ENCODE measurements around the gene SIRPG. TPM values are rescaled to one million over a fixed set of nuclear protein-coding genes. Genes with fewer than 3 reads are reported as not detected.

SIRPG gene
- total and polyA plus RNA-seq, 7 donors: 0.01 to 0.30 (median 0.21) TPM; not detected in 4

DNA sequence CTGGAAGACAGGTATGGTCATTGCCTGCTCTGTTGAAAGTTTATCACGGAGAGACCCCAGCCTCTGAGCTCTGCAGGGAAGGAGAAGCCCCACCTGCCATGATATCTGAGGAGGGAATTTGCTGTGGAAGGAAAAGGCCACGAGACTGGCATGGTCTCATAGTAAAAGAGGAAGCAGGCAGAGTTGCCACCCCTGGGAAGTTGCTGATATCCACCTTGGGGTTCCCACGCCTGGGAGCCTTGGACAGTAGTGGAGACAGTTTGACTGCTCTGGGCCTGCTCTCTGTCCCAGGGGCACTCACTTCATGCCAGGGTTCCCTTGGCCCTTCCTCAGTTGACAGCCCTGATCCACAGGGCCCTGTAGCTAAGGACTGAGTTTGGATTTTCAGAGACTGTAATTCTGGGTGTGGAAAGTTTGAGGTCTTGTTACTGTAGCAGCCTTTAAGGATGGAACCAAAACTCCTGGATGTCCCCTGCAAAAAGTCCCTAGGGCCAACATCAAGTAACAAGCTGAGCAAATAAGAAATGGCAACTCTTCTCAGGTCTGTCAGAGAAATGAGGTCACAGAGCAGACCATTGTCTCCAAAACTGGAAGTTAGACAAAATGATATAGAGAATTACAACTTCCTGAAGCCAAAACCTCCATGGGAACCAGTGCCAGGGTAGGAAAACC lies 30.9 kb downstream of the SIRPG start:
- ATAC-seq (no peak), DNase-seq (no peak)
- intact Hi-C loops (cut with DNase I): no loop called here
- no peak overlapping the region for H3K27ac ChIP-seq
- no peaks in the 10 kb centered on the region for H3K36me3 ChIP-seq (ENCODE audit: insufficient read depth in 1 of 2, low read depth in 1 of 2)
- 57 to 75% (median 65%) methylated on average over 3 of the region's 3 CpGs for WGBS, 3 donors
- no peaks in the 10 kb centered on the region for H3K9me3 ChIP-seq
- no peaks in the 10 kb centered on the region for H3K27me3 ChIP-seq (ENCODE audit: insufficient read depth in 3 of 3, low read length in 2 of 3)
- TF ChIP-seq, protein P1, sequence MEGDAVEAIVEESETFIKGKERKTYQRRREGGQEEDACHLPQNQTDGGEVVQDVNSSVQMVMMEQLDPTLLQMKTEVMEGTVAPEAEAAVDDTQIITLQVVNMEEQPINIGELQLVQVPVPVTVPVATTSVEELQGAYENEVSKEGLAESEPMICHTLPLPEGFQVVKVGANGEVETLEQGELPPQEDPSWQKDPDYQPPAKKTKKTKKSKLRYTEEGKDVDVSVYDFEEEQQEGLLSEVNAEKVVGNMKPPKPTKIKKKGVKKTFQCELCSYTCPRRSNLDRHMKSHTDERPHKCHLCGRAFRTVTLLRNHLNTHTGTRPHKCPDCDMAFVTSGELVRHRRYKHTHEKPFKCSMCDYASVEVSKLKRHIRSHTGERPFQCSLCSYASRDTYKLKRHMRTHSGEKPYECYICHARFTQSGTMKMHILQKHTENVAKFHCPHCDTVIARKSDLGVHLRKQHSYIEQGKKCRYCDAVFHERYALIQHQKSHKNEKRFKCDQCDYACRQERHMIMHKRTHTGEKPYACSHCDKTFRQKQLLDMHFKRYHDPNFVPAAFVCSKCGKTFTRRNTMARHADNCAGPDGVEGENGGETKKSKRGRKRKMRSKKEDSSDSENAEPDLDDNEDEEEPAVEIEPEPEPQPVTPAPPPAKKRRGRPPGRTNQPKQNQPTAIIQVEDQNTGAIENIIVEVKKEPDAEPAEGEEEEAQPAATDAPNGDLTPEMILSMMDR (IDR thresholded peaks at IDR 0.05): no peak
- no peaks in the 10 kb centered on the region for H3K4me1 ChIP-seq
- no peak overlapping the region for H3K4me3 ChIP-seq

DNA sequence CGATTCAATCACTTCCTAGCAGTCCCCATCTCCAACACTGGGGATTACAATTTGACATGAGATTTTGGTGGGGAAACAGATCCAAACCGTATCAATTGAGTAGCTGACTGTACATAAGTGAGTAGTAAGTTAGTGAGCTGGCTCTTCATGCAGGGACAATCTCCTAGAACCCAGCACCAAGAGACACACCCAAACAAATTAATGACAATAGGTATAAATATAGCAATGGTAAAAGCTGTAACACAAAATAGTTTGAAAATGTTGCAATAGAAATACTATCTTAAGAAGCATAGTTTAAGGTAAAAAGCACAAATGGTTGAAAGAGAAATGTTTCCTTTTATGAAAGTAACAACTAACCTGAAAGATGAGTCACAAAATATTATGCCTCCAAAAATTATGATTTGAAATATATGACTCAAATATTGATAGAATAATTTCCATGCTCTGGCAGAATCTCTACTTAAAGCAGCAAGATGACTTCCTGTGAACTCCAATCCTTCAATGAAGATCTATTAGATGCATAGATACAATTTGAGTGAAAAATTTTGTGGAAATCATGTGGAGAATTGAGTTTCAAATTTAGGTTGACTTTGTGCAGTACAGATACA lies 32.4 kb downstream of the SIRPG start:
- Histone ChIP-seq H3K4me1 (no peaks in the 10 kb centered on the region), H3K27me3 (ENCODE audit: insufficient read depth in 3 of 3, low read length in 2 of 3) (no peaks in the 10 kb centered on the region), H3K36me3 (ENCODE audit: insufficient read depth in 1 of 2, low read depth in 1 of 2) (no peaks in the 10 kb centered on the region), H3K9me3 (no peaks in the 10 kb centered on the region), H3K27ac (no peak overlapping the region), H3K4me3 (no peak overlapping the region)
- intact Hi-C loops (cut with DNase I): no loop called here
- TF ChIP-seq, protein P1 (IDR thresholded peaks at IDR 0.05): no peak
- ATAC-seq (no peak), DNase-seq (no peak)
- WGBS, 3 donors: 57 to 59% (median 57%) methylated on average over 2 of the region's 2 CpGs

DNA sequence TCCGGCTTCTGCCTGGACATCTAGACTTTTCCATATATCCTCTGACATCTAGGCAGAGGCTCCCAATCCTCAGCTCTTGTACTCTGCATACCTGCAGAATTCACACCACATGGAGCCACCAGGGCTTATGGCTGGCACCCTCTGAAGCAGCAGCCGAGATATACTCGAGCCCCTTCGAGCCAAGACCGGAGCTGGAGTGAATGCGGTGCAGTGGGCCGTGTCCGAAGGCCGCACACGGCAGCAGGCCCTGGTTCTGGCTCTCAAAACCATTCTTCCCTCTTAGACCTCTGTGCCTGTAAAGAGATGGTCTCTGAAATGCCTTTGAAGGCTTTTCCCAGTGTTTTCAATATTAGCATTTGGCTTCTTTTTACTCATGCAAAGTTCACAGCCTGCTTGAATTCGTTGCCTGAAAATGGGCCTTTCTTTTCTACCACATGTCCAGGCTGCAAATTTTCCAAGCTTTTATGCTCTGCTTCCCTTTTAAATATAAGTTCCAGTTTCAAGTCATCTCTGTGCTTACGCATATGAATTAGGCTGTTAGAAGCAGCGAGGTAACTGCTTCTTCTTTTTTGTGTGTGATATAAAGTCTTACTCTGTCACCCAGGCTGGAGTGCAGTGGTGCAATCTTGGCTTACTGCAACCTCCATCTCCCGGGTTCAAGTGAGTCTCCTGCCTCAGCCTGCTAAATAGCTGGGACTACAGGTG lies 33.9 kb downstream of the SIRPG start:
- no peak for DNase-seq
- WGBS, 3 donors: 87 to 90% (median 90%) methylated on average over 14 of the region's 14 CpGs
- Histone ChIP-seq H3K9me3 (no peaks in the 10 kb centered on the region), H3K4me3 (no peak overlapping the region), H3K27me3 (ENCODE audit: insufficient read depth in 3 of 3, low read length in 2 of 3) (no peaks in the 10 kb centered on the region), H3K36me3 (ENCODE audit: insufficient read depth in 1 of 2, low read depth in 1 of 2) (no peaks in the 10 kb centered on the region), H3K27ac (no peak overlapping the region), H3K4me1 (no peaks in the 10 kb centered on the region)
- no peak for ATAC-seq
- intact Hi-C loops (cut with DNase I): no loop called here
- TF ChIP-seq, protein P1 (IDR thresholded peaks at IDR 0.05): no peak

DNA sequence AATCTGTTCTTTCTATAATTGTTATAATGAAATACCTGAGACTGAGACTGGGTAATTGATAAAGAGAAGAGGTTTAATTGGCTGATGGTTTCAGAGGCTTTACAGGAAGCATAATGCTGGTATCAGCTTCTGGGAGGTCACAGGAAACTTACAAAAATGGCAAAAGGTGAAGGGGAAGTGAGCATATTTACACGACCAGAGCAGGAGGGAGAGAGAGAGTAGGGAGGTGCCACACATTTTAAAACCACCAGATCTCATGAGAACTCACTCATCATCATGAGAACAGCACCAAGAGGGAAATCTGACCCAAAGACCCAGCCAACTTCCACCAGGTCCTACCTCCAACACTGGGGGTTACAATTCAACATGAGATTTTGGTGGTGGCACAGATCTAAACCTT lies 35.1 kb downstream of the SIRPG start:
- Histone ChIP-seq H3K27ac (no peak overlapping the region), H3K4me1 (no peaks in the 10 kb centered on the region), H3K9me3 (peaks cover 3% of the 10 kb centered on the region), H3K36me3 (ENCODE audit: insufficient read depth in 1 of 2, low read depth in 1 of 2) (no peaks in the 10 kb centered on the region), H3K27me3 (ENCODE audit: insufficient read depth in 3 of 3, low read length in 2 of 3) (no peaks in the 10 kb centered on the region), H3K4me3 (no peak overlapping the region)
- ATAC-seq: no peak
- DNase-seq: no peak
- 6 to 15% (median 6%) methylated on average over 1 of the region's 1 CpG for WGBS, 3 donors
- TF ChIP-seq, protein P1 (IDR thresholded peaks at IDR 0.05): no peak
- intact Hi-C loops (cut with DNase I): no loop called here
